ENCODE data around the gene TESK2.
"Not testable (repeated sequence)": the region's sequence is repeated elsewhere in the genome, so short reads cannot be mapped to it uniquely, and the experiment has no call there.

Gene TESK2

DNA sequence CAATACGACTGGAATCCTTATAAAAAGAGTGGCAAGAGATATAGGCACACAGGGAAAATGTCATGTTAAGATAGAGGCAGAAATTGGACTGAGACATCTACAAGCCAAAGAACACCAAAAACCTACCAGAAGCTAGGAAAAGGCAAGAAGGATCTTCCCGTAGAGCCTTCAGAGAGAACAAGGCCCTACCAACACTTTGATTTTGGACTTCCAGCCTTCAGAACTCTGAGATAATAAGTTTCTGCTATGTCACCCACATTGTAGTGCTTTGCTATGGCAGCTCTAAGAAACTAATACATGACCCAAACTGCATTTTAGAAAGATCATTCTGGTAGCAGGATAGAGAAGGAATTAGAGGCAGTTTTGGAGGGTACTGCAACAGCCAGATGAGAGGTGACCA lies 126.7 kb downstream of the TESK2 start:
- no peak for DNase-seq

DNA sequence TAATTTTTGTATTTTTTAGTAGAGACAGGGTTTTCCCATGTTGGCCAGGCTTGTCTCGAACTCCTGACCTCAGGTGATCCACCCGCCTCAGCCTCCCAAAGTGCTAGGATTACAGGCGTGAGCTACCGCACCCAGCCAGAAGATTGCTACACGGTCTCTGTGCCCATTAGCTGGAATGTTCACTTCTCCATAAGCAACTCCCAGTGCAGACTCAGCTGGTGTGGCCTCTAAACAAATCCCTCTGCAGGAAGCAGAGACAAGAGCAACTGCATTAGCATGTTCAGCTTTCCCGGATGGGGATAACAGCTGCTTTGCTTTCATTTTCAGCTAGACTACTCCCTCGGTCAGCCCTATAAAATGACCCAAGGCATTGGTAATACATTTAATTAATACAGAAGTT lies 130.0 kb downstream of the TESK2 start:
- not testable (repeated sequence) for DNase-seq

DNA sequence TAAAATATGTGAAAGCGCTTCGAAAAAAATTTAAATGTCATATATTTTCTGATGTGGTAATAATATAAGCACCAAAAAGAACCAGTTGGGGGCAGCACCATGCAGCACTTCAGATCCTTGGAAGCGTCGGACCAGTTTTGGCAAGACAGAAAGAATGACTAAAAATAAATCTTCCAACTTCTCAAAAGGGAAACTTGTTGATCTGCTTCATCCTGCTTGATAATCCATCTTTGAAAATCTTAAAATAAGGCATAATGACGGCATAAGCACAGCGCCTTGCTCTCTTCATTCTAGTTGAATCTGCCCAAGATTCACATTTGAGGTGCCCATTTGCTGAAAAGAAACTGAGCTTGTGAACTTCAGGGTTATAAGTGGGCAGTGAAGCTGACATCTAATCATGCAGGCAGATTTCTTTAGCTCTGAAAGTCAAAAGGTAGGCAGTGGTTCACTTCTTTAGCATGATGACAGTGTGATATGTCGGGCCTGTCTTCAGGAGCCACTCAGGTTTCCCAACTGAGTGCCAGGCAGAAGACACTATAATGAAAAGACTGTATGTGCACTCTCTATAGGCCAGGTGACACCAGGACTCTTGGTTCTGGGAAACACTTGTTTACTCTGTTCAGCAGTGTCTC lies 131.0 kb downstream of the TESK2 start:
- peak; percentile 48 for DNase-seq

DNA sequence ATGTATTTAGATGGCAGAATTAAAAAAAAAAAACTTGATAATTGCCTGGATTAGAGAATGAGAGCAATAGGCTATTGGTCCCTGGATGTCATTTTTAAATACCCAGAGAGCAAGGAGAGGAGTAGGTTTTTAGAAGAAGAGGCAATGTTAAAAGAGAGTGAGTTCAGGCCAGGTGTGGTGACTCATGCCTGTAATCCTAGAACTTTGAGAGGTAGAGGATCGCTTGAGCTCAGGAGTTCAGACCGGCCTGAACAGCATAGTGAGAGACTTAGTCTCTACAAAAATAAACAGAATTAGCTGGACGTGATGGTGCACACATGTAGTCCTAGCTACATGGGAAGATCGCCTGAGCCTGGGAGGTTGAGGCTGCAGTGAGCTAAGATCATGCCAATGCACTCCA lies 134.8 kb downstream of the TESK2 start:
- DNase-seq: no peak

DNA sequence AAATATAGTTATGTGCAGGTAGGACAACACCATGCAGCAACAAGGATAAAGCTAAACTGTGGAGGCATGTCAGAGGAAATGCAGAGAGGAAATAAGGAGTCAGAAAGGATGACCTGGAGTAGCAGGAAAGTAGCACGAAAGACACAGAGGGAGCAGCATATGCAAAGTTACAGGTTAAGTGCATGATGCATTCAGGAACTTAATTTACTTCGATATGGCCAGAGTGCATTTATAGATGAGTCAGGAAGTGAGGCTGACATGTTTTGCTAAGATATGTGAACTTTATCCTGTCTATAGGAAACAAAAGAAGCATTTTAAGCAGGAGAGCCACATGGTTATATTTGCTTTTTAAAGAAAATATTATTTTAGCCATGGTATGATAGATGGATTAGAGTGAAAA lies 135.3 kb downstream of the TESK2 start:
- DNase-seq: no peak

DNA sequence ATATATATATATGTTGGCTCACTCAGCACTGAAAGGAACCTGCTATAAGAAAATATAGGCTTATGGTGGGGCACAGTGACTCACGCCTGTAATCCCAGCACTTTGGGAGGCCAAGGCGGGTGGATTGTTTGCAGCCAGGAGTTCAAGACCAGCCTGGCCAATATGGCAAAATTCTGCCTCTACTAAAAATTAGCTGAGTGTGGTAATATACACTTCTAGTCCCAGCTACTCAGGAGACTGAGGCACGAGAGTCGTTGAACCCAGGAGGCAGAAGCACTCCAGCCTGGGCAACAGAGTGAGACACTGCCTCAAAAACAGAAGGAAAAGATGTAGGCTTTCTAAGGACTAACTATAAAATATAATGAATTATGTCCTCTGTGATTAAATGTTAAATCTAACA lies 136.1 kb downstream of the TESK2 start:
- no peak for DNase-seq

DNA sequence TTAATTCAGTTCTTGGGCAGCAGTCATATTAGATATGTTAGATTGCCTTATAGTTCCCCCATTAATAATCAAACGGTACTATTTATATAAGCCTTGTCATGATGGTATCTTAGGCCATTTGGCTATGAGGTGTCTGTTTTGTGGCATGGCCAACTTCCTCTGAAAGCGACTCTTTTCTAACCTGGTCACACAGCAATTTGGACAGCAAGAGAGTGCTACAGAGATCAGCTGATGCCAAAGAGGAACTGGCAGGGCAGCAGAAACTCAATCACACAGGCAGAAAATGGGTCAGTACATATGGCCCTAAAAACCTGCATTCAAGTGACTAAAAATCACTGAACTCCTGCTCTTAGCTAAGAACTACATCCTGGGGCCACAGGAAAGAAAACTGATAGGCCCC lies 137.3 kb downstream of the TESK2 start:
- DNase-seq: no peak

DNA sequence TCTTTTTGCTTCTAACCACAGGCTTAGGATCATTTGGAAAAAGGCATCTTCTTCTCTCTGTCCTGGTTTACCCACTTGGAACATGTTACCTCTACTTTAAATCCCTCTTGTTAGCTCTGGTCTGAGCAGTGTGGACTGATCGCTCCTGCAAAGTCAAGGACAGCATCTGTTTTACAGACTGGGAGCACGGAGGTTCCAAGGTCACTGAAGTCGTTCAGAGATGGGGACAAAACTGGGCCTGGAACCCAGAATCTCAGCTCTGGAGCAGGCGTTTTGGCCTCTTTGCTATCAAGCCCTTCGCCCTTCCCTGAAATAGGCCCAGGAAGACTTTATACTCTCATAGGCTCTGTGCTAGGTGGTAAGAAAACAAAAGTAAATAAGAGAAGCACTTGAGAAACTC lies 139.5 kb downstream of the TESK2 start:
- DNase-seq: no peak

DNA sequence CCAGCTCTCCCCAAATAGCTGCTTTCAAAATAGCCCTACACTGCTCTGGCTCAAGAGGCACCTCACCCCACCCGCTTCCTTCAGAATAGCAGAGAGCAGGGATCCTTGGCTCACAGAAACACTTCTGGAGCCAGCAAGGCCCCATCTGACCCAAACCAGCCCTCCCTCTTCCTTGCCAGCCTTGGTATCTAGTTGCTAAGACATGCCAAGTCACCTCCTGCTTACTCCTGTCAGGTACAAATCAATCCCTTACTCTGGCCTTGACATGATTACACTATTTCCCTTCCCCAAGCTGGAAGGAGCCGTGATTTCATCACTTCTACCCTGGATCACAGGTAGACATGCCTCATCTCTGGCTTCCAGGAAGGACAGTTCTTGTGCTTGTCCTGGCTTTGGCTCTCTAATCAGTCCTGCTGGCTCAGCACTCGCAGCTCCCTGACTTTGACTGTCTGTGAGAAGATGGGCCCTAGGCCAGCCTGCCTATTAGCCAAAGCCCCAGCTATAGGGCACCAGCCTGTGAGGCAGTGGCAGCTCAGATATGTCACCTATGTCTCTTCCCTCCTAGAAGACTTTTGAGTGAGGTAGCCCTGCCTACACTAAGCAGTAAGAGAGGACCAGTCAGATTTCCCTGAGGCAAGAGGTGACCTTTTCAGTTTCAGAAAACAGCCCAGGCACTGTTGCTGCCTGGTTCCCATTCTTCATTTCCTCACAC lies 141.8 kb downstream of the TESK2 start:
- no peak for DNase-seq

DNA sequence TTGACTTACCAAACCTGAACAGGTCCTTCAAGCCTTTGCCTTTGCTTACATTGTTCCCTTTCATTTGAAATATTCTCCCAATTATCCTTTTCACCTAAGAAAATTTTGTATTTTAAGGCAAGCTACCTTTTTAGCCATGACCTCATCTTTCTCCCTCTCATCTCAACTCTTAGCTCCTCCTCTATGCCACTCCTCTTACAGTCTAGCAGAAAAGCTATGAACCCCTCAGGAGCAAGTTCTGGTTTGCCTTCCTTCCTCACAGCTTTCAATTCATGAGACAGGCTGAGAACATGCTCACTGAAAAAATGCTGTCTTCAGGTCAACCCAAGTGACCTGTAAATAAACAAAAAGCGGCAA lies 142.4 kb downstream of the TESK2 start:
- DNase-seq: no peak

DNA sequence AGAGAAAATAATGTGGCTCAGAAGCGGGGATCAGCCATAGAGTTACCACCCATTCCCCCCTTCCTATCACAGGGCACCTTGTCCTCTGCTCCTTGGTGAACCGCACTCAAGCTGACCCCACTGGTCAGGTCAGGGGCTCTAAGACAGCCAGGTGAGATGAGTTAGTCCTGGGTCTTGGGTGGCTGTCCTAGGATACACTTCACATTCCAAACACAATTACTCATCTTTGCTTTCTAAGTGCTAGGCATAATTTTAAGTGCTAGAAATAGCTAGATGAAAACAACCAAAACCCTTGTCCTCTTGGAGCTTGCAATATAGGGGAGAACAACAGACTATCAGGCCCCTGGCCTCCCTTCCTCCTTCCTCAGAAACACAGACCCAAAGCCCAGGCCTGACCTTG lies 142.9 kb downstream of the TESK2 start:
- no peak for DNase-seq

DNA sequence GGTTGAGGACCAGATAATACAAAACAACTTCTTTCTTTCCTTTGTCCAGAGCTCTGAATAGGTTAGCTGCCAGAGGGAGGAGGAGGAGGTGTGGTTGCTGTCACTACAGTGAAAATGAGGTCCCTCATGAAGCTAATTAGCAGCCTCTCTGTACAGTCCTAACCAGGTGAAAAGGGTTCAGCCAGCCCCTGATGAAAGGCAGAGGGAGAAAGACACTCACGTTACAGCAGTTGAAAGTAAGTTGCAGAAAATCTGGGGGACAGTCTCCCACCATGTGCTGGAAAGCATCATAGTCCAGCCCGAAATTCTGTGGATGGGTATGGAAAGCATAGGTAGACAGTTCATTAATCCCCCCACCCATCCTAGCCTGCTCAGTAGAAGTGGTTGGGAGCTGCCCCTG lies 144.5 kb downstream of the TESK2 start:
- DNase-seq: no peak

DNA sequence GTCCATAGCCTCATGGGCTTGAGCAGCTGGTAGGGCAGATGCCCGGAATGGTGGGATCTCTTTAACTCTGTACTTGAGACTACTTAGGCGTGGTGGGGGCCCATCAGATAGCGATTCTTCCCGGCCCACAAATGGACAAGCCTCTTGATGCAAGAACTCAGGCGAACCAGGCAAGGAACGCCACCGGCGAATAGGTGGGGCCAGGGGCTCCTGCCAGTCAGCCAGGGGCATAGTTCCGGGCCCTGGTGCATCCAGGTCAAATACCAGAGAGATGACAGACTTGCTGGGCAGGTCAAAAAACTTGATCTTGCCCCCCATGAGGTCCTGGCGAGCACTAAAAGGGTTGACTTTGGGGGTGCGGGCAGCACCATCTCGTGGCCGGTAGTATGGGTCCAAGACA lies 145.9 kb downstream of the TESK2 start:
- no peak for DNase-seq

DNA sequence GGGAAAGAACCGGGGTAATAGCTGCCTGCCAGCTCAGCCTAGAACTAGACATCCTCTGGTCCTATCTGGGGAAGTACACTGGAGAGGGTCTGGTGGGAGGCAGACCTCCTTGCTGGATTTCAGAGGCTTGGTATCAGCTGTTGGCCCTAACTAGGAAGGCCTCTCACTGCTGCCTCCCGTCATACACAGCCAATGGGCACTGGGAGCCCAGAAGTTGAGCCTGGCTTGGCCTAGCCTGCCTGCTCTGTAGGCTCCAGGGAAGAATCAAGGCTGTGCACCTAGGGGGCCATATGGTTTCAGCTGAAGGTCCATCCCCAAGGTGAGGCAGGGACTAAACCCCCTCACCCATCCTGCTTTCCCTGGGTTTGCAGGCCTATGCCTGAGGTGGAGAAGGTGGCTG lies 146.5 kb downstream of the TESK2 start:
- no peak for DNase-seq

DNA sequence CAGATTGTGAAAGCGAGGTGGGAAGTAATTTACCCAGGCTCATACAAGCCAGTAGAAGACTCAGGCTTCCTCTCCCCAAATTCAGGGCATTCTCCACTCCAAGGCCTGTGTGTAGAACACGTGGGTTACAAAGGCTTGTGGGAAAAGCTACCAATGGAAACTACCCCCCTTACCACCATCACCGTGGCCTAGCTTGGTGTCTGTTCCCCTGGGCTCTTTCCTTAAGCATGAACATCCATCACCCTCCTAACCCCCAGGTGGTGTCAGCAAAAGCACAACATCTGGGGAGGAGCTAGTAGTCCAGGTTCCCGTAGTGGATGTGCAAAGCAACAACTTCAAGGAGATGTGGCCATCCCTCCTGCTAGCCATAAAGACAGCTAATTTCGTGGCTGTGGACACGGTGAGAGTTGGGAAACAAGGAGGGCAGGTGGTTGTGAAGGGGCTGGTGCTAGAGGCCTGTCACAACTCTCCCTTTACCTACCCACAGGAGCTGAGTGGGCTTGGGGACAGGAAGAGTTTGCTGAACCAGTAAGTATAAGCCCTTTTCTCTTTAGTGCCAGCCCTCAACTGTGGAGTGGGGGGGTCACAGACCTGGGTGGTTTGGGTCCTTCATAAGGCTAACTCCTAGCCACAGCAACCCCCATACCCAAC lies 150.0 kb downstream of the TESK2 start:
- DNase-seq: peak; percentile 15

DNA sequence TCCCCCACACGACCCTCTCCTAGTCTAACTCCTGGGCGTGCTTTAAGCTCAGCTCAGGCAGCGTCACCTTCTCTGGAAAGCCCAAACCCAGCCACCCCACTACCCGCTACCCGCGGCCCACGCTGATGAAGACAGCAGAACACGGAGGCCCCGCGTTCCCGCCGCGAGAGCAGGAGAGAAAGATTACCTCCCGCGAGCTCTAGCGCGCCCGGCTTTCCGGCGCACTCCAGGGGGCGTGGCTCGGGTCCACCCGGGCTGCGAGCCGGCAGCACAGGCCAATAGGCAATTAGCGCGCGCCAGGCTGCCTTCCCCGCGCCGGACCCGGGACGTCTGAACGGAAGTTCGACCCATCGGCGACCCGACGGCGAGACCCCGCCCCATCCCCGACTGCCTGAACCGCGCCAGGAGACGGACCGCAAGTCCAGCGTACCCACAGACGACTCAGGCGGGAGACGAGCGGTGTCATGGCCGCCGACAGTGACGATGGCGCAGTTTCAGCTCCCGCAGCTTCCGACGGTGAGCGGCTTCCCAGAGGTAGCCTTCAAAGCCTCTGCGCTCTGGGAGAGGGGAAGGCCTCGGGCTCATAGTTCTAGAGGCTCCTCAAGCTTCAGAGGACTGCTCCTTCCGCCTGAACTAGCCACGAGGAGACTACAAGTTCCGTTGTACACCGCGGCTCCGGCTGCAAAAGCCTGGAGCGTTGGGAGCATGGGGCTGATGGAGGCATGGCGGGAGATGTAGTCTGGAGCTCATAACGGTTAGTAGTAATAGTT lies 151.0 kb downstream of the TESK2 start, which contains the start of the genes MUTYH and TOE1:
TSS of gene MUTYH (minus strand) at position 652 of the 770 bp plus-strand sequence. CDS start 5,935 bp downstream, outside the sequence.
TSS of gene TOE1 (plus strand) at position 382 of the 770 bp plus-strand sequence. CDS start at position 465, 83 bp downstream.
- DNase-seq: peak; percentile 90

DNA sequence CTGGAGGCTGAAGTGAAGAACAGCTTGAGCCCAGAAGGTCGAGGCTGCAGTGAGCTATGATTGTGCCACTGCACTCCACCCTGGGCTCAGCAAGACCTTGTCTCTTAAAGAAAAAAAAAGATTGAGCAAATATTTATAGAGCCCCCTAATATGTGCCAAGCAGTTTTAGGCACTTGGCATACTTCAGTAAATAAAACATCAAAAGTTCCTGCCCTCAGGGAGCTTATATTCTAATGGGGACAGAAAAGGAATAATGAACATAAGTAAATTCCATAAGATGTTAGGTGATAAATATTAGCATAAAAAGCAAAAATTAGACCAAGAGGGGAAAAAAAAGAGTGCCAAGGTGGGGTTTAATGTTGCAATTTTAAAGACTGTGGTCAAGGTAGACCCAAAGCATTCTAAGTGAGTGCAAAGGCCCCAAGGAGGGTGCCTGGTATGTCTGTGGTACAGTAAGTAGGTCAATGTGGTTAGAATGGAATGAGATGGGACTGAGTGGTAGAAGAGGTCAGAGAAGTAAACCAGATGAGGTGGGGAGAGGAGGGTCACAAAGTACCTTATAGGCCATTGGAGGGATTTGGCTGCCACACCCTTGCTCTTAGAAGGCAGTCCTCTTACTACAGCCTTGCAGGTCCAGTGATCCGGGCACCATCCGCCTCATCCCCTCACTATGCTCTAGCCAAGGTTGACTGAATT lies 153.2 kb downstream of the TESK2 start:
- DNase-seq: no peak

DNA sequence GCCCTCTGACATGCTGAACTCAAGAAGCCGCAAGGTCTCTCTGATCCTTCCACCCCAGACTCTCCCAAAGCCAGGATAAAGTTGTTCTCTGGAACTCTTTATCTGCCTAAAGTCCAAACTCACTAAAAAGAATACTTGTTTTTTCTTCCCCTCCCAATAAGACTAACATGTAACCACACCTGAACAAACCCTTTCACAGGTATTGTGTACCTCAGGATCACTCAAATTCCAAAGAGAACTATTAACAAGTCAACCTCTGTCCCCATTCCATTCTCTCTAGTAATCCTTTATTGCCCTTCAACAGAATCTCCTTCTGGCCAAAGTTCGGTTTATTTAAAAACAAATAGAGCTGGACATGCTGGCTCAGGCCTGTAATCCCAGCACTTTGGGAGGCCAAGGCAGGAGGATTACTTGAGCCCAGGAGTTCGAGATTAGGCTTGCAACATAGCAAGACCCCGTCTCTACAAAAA lies 155.1 kb downstream of the TESK2 start:
- no peak for DNase-seq

DNA sequence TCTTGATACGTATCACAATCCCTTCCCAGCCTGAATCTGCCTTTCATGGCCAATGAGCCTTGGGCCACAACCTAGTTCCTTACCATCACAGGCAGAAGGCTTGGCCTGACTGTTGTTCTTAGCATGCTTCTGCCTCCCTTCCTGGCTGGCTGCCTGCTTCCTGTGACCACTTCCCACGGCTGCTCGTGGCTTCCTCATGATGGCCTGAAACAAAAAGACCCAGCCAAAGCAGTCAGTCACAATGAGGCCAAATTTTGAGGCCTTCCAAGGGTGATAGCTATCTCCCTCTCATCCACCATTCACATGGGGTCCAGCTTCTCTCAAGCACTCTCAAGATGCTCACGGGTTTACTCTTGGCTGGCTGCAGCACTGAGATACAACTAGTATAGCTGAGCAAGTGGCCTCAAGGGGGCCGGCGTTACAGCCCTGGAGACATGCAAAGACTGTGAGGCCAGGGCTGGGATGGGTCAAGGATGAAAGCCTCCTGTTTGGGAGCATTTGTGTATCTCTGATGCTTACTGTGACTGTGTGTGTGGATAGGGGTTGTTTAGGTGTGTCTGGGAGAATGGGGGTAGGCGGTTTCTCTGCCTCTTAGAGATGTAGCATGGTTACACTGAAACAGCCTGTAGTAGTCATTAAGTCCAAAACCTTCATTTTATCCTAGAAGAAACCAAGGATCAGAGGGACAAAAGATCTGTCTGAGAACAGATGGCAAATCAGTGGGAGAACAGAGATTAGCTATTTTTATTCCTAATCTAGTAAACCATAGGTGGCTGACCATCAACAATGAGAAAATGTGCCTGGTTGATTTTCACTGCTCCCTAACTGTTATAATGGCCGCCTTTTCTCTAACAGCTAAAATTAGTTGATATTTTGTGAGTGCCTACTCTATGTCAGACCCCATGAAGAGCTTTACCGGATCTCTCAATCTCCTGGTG lies 156.4 kb downstream of the TESK2 start:
- no peak for DNase-seq

DNA sequence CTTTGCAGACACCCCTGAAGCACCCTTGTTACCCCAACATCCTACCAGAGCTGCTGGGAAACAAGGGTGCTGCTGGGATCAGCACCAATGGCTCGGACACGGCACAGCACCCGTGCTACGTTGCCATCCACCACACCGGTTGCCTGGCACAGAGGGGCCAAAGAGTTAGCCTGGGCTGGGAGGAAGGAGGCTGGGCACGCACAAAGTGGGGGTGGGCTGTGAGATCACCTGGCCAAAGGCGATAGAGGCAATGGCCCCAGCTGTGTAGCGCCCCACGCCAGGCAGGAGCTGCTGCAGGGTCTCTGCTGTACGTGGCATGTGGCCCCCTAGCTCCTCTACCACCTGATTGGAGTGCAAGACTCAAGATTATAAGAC lies 158.6 kb downstream of the TESK2 start:
- no peak for DNase-seq
